H1 (cell line): Measurements from ENCODE around the gene GBP7. TPM values are rescaled to one million over a fixed set of nuclear protein-coding genes. Genes with fewer than 3 reads are reported as not detected.

ENCODE experiments used
- CTCF ChIA-PET: fragments of 300-600 bp; sonication (Branson Sonifier 250); formaldehyde crosslinking; loops from one replicate; lab custom pipeline; 2021; ENCODE audit not compliant: partially characterized antibody; lab: Charles Lee
- POLR2A ChIA-PET: fragments of 300-600 bp; sonication (Branson Sonifier 250); formaldehyde crosslinking; loops from one replicate; lab custom pipeline; 2021; ENCODE audit warnings: inconsistent platforms; ENCODE audit not compliant: partially characterized antibody; lab: Charles Lee
- DNase-seq, 2 experiments: peaks; one replicate each; pipeline versions ENCODE4 v3.0.0 to v3.0.0-alpha.2; 2010 to 2022; ENCODE audit warnings: low spot score in 2 of 2, low read depth in 1 of 2, mixed read lengths in 1 of 2
- FAIRE-seq: peaks from 2 replicates; lab custom pipeline; 2011; peaks lifted over from hg19 to GRCh38; lab: Jason Lieb, UNC
- H2AFZ ChIP-seq: 2 replicates; pipeline ENCODE4 v1.8.1; 2012; ENCODE audit warnings: low read length, inconsistent platforms
- H2AK5ac ChIP-seq: 2 replicates; pipeline ENCODE4 v1.6.1; 2013; ENCODE audit warnings: low read depth, low read length
- H2BK120ac ChIP-seq: replicated peaks from 2 replicates; pipeline ENCODE3; 2013; ENCODE audit warnings: low read depth, low read length, inconsistent platforms
- H2BK12ac ChIP-seq: 2 replicates; pipeline ENCODE4 v1.6.1; 2013; ENCODE audit warnings: low read depth, low read length
- H2BK15ac ChIP-seq: 2 replicates; pipeline ENCODE4 v1.6.1; 2013; ENCODE audit warnings: low read length
- H2BK20ac ChIP-seq: 2 replicates; pipeline ENCODE4 v1.6.1; 2013; ENCODE audit warnings: low read length
- H2BK5ac ChIP-seq: 2 replicates; pipeline ENCODE4 v1.6.1; 2013; ENCODE audit warnings: low read depth, low read length
- H3K14ac ChIP-seq: 2 replicates; pipeline ENCODE4 v1.6.1; 2013; ENCODE audit warnings: inconsistent platforms; ENCODE audit not compliant: insufficient read length
- H3K18ac ChIP-seq: 2 replicates; pipeline ENCODE4 v1.6.1; 2013; ENCODE audit warnings: low read length; ENCODE audit errors: extremely low read depth
- H3K23ac ChIP-seq: 2 replicates; pipeline ENCODE4 v1.6.1; 2013; ENCODE audit warnings: inconsistent platforms; ENCODE audit not compliant: insufficient read length
- H3K23me2 ChIP-seq: 2 replicates; pipeline ENCODE4 v1.6.1; 2013; ENCODE audit warnings: low read depth, low read length
- H3K27ac ChIP-seq: 2 replicates; pipeline ENCODE4 v1.6.1; 2011; ENCODE audit warnings: low read depth, low read length, inconsistent platforms
- H3K27me3 ChIP-seq, 4 experiments: replicated peaks in 1 of 4; 1 replicate in 1 of 4; 2 replicates in 3 of 4; pipeline versions ENCODE4 v1.6.1 to v1.8.1; 2011 to 2013; ENCODE audit warnings: low read length in 3 of 4, mild to moderate bottlenecking in 3 of 4, inconsistent platforms in 2 of 4, mixed read lengths in 2 of 4, moderate library complexity in 1 of 4; ENCODE audit not compliant: control insufficient read depth in 3 of 4, insufficient read depth in 3 of 4; ENCODE audit errors: extremely low read depth in 1 of 4
- H3K36me3 ChIP-seq, 4 experiments: 2 replicates each; pipeline versions ENCODE4 v1.6.1 to v1.8.1; 2011 to 2013; ENCODE audit warnings: mild to moderate bottlenecking in 4 of 4, low read length in 3 of 4, moderate library complexity in 2 of 4, control low read depth in 1 of 4, inconsistent platforms in 1 of 4; ENCODE audit not compliant: insufficient read depth in 4 of 4, control insufficient read depth in 2 of 4
- H3K4ac ChIP-seq: replicated peaks from 2 replicates; pipeline ENCODE3; 2013; ENCODE audit warnings: low read length, low read depth, mixed read lengths, inconsistent platforms; ENCODE audit not compliant: insufficient read length
- H3K4me1 ChIP-seq, 4 experiments: replicated peaks in 1 of 4; 1 replicate in 1 of 4; 2 replicates in 3 of 4; pipeline versions ENCODE4 v1.6.1 to v1.8.1; 2011 to 2013; ENCODE audit warnings: low read length in 3 of 4, inconsistent platforms in 2 of 4, mixed read lengths in 1 of 4; ENCODE audit not compliant: insufficient read depth in 4 of 4, control insufficient read depth in 3 of 4
- H3K4me2 ChIP-seq, 2 experiments: 2 replicates each; pipeline versions ENCODE4 v1.6.1 to v1.8.1; 2011 to 2013; ENCODE audit warnings: low read depth in 2 of 2, low read length in 2 of 2, control low read depth in 1 of 2, inconsistent platforms in 1 of 2, mild to moderate bottlenecking in 1 of 2; ENCODE audit not compliant: insufficient read depth in 1 of 2
- H3K4me3 ChIP-seq, 4 experiments: fragments of 200-600, 300-600 bp in 1 of 4; sonication (generic), shearing (Covaris generic), sonication (Bioruptor Twin) in 1 of 4; 2 replicates each; pipeline versions ENCODE4 v1.5.1 to v1.8.1; 2011 to 2016; ENCODE audit warnings: low read length in 4 of 4, low read depth in 3 of 4, control low read depth in 2 of 4, inconsistent platforms in 2 of 4, mild to moderate bottlenecking in 2 of 4, mixed read lengths in 1 of 4, moderate library complexity in 1 of 4; ENCODE audit not compliant: insufficient read depth in 2 of 4; ENCODE audit errors: extremely low read depth in 1 of 4
- H3K56ac ChIP-seq: replicated peaks from 2 replicates; pipeline ENCODE3; 2013; ENCODE audit warnings: low read depth, mild to moderate bottlenecking, mixed read lengths, low read length, inconsistent platforms; ENCODE audit not compliant: insufficient read length
- H3K79me1 ChIP-seq: 2 replicates; pipeline ENCODE4 v1.6.1; 2013; ENCODE audit warnings: low read depth, low read length, control low read depth
- H3K79me2 ChIP-seq, 2 experiments: 2 replicates each; pipeline versions ENCODE4 v1.6.1 to v1.8.1; 2012 to 2013; ENCODE audit warnings: low read length in 2 of 2, mild to moderate bottlenecking in 2 of 2, inconsistent platforms in 1 of 2; ENCODE audit not compliant: insufficient read depth in 2 of 2, control insufficient read depth in 1 of 2
- H3K9ac ChIP-seq, 4 experiments: replicated peaks in 1 of 4; 1 replicate in 1 of 4; 2 replicates in 3 of 4; pipeline versions ENCODE4 v1.6.1 to v1.8.1; 2011 to 2013; ENCODE audit warnings: low read depth in 3 of 4, low read length in 3 of 4, control low read depth in 2 of 4, mild to moderate bottlenecking in 2 of 4, moderate library complexity in 2 of 4, inconsistent platforms in 1 of 4; ENCODE audit errors: extremely low read depth in 1 of 4
- H3K9me3 ChIP-seq, 2 experiments: 2 replicates each; pipeline versions ENCODE4 v1.6.1 to v1.8.1; 2012 to 2013; ENCODE audit warnings: mild to moderate bottlenecking in 2 of 2, moderate library complexity in 2 of 2, control low read depth in 1 of 2, inconsistent platforms in 1 of 2, low read depth in 1 of 2, low read length in 1 of 2, mixed read lengths in 1 of 2; ENCODE audit not compliant: insufficient read depth in 2 of 2
- H4K20me1 ChIP-seq, 2 experiments: replicated peaks in 1 of 2; 2 replicates each; pipeline versions ENCODE3 to v1.8.1; 2011 to 2013; ENCODE audit warnings: inconsistent platforms in 2 of 2, low read length in 2 of 2, mild to moderate bottlenecking in 1 of 2; ENCODE audit not compliant: insufficient read depth in 2 of 2, control insufficient read depth in 1 of 2
- H4K5ac ChIP-seq: 2 replicates; pipeline ENCODE4 v1.6.1; 2013; ENCODE audit warnings: low read length, low read depth, mixed read lengths, inconsistent platforms; ENCODE audit not compliant: insufficient read length
- H4K8ac ChIP-seq: 2 replicates; pipeline ENCODE4 v1.8.0; 2013; ENCODE audit warnings: mild to moderate bottlenecking, moderate library complexity, low read length, inconsistent platforms; ENCODE audit not compliant: insufficient read depth; ENCODE audit errors: extremely low read depth
- H4K91ac ChIP-seq: replicated peaks from 2 replicates; pipeline ENCODE3; 2013; ENCODE audit warnings: low read length, mixed read lengths, inconsistent platforms; ENCODE audit not compliant: insufficient read length
- CTCF ChIP-seq, 3 experiments: IDR thresholded peaks; 1 replicate in 2 of 3; 2 replicates in 1 of 3; pipeline versions ENCODE4 v1.5.1 to v1.6.1; 2011; ENCODE audit warnings: low read length in 3 of 3, mild to moderate bottlenecking in 3 of 3, inconsistent platforms in 2 of 3, low read depth in 1 of 3, moderate library complexity in 1 of 3; ENCODE audit not compliant: insufficient read depth in 1 of 3; ENCODE audit errors: control extremely low read depth in 1 of 3
- GABPA ChIP-seq: IDR thresholded peaks from 2 replicates; pipeline ENCODE4 v1.6.1; 2011; ENCODE audit warnings: mild to moderate bottlenecking, low read length, moderate library complexity, borderline replicate concordance; ENCODE audit not compliant: insufficient read depth
- HDAC6 ChIP-seq: IDR thresholded peaks from one replicate; pipeline ENCODE4 v1.7.1; 2012; ENCODE audit warnings: low read depth, mild to moderate bottlenecking, inconsistent platforms, low read length, moderate library complexity
- MAX ChIP-seq: IDR thresholded peaks from 2 replicates; pipeline ENCODE4 v1.6.1; 2012; ENCODE audit warnings: inconsistent platforms
- POU5F1 ChIP-seq: IDR thresholded peaks from 2 replicates; pipeline ENCODE4 v1.6.1; 2011; ENCODE audit warnings: low read depth, mild to moderate bottlenecking, low read length, moderate library complexity
- RXRA ChIP-seq: IDR thresholded peaks from 2 replicates; pipeline ENCODE4 v1.6.1; 2011; ENCODE audit warnings: low read depth, mild to moderate bottlenecking, low read length, moderate library complexity; ENCODE audit not compliant: insufficient read depth
- SIN3A ChIP-seq, 2 experiments: IDR thresholded peaks in 1 of 2; conservative IDR thresholded peaks in 1 of 2; 2 replicates each; pipeline ENCODE4 v1.6.1; 2011 to 2012; ENCODE audit warnings: low read length in 2 of 2, improper control_type of control experiment in 1 of 2, low read depth in 1 of 2, mild to moderate bottlenecking in 1 of 2
- TCF12 ChIP-seq: IDR thresholded peaks from 2 replicates; pipeline ENCODE4 v1.6.1; 2011; ENCODE audit warnings: low read depth, mild to moderate bottlenecking, low read length
- WGBS, 2 experiments: shearing (Covaris generic) in 1 of 2; methylation state at CpG; one replicate each; pipeline versions ENCODE4 v1.1.6 to v1.1.7; 2013 to 2015; ENCODE audit warnings: low lambda C conversion rate in 2 of 2, mixed read lengths in 2 of 2, inconsistent platforms in 1 of 2, low coverage in 1 of 2, missing lambda C conversion rate in 1 of 2; ENCODE audit not compliant: insufficient replicate concordance in 2 of 2, insufficient coverage in 1 of 2, insufficient read length in 1 of 2; ENCODE audit errors: extremely low coverage in 1 of 2, missing lambda C conversion rate in 1 of 2; 5-methylcytosine and 5-hydroxymethylcytosine counted together
- polyA plus RNA-seq, 7 experiments: library from polyadenylated mRNA; depleted of rRNA in 3 of 7; stranded (reverse) in 5 of 7; unstranded in 2 of 7; fragments of >200 nt in 5 of 7; fragments of 200-250 nt in 2 of 7; gene quantifications; 1 replicate in 5 of 7; 2 replicates in 1 of 7; 4 replicates in 1 of 7; pipeline versions ENCODE4 v1.2.1 to v1.2.3, GENCODE V29; 2011 to 2013; ENCODE audit warnings: missing spikeins in 2 of 7, mixed read lengths in 2 of 7
- total RNA-seq: library from RNA; stranded (reverse); fragmentation: NEBNext Ultra II Directional; extraction: Animal tissue kit (Norgen Biotek cat#: 25700); gene quantifications from 2 replicates; pipeline ENCODE4 v1.2.1, GENCODE V29; 2021

The GBP7 gene
- total and polyA plus RNA-seq, 2 of the 8 experiments (the other 6 are each of a cell fraction or from before 2014, with no cell fraction given) = not detected

GRCh38 chr1:89129911-89130310, 45.9 kb downstream of the GBP7 start:
- Histone ChIP-seq H3K23ac (no peak overlapping the region), H4K91ac (no peak overlapping the region), H3K4me2 (no peak overlapping the region), H3K18ac (no peak overlapping the region), H3K27ac (no peak overlapping the region), H2AFZ (no peak overlapping the region), H3K4me1 (no peaks in the 10 kb centered on the region), H2BK20ac (no peak overlapping the region), H2AK5ac (no peak overlapping the region), H4K8ac (no peak overlapping the region), H2BK5ac (no peak overlapping the region), H3K9me3 (0 out of 4 replicates have a peak, but pooled peaks cover 0 to 3% of the 10 kb centered on the region in 2 experiments), H2BK120ac (no peak overlapping the region), H3K23me2 (no peaks in the 10 kb centered on the region), H3K79me1 (no peaks in the 10 kb centered on the region), H3K9ac (no peak overlapping the region), H3K27me3 (no peaks in the 10 kb centered on the region), H4K20me1 (no peaks in the 10 kb centered on the region), H3K14ac (no peak overlapping the region), H3K4ac (no peak overlapping the region), H3K4me3 (no peak overlapping the region), H3K36me3 (no peaks in the 10 kb centered on the region), H3K79me2 (no peaks in the 10 kb centered on the region), H4K5ac (no peak overlapping the region), H2BK15ac (no peak overlapping the region), H2BK12ac (no peak overlapping the region), H3K56ac (no peak overlapping the region)
- no peak for DNase-seq
- 87% methylated on average over 4 of the region's 4 CpGs; no CpG with 5 or more reads in 1 of the 2 experiments for WGBS, 2 experiments
- ChIA-PET CTCF (interaction anchor here (0.6 to 1.0 kb wide), 2 partner anchors 14 to 26 kb away, joined by 3 read pairs; no protein-coding TSS in a partner anchor), POLR2A (no interaction called here)
- no peak for TF ChIP-seq SIN3A (conservative IDR thresholded peaks at IDR 0.05 in 1 of 2, IDR thresholded peaks at IDR 0.05 in 1 of 2; ENCODE audit: low read depth in 1 of 2, low read length in 2 of 2)
- no peak for TF ChIP-seq MAX
- no peak for TF ChIP-seq POU5F1
- TF ChIP-seq GABPA = no peak
- TF ChIP-seq RXRA = no peak
- TF ChIP-seq CTCF (IDR thresholded peaks at IDR 0.05; ENCODE audit: control extremely low read depth in 1 of 3, insufficient read depth in 1 of 3, low read depth in 1 of 3, low read length in 3 of 3) = no peak
- no peak for TF ChIP-seq HDAC6
- no peak for TF ChIP-seq TCF12
- no peak for FAIRE-seq
